B cell (primary cell): ENCODE data around the gene C2orf74. TPM values are rescaled to one million over a fixed set of nuclear protein-coding genes. Genes with fewer than 3 reads are reported as not detected.

Source experiments
- ATAC-seq: fragments of 200-7000 bp; cut with Tn5 transposase; one replicate; pipeline ENCODE4 v1.10.0; 2021; ENCODE audit warnings: low read depth, mild to moderate bottlenecking, moderate number of reproducible peaks, moderate library complexity
- CTCF ChIA-PET: fragments of 350-600 bp; sonication (Branson Sonifier 250); formaldehyde crosslinking; loops from one replicate; lab custom pipeline; 2021; ENCODE audit warnings: antibody characterized with exemption, inconsistent platforms; lab: Charles Lee
- POLR2A ChIA-PET: fragments of 350-600 bp; sonication (Branson Sonifier 250); formaldehyde crosslinking; loops from one replicate; lab custom pipeline; 2021; ENCODE audit warnings: antibody characterized with exemption; lab: Charles Lee
- DNase-seq: peaks from one replicate; pipeline ENCODE4 v3.0.0; 2013
- H2AFZ ChIP-seq: 2 replicates; pipeline ENCODE4 v1.6.1; 2012; ENCODE audit warnings: mild to moderate bottlenecking, low read depth, low read length; ENCODE audit not compliant: insufficient read depth, poor library complexity, severe bottlenecking
- H3K27ac ChIP-seq, 2 donors: 1 replicate in 1 of 2; 2 replicates in 1 of 2; pipeline ENCODE4 v1.5.1; 2012 to 2013; ENCODE audit warnings: low read length in 2 of 2, mild to moderate bottlenecking in 2 of 2, moderate library complexity in 1 of 2
- H3K27me3 ChIP-seq, 4 experiments: fragments of 200-600 bp in 1 of 4; sonication (generic) in 1 of 4; replicated peaks in 1 of 4; 1 replicate in 2 of 4; 2 replicates in 2 of 4; pipeline versions ENCODE4 v1.6.1 to v1.7.0; 2013 to 2016; ENCODE audit warnings: low read length in 3 of 4, mild to moderate bottlenecking in 2 of 4, mixed read lengths in 1 of 4, moderate library complexity in 1 of 4; ENCODE audit not compliant: insufficient read depth in 4 of 4, control insufficient read depth in 3 of 4; ENCODE audit errors: control extremely low read depth in 1 of 4
- H3K36me3 ChIP-seq, 2 experiments: replicated peaks in 1 of 2; 1 replicate in 1 of 2; 2 replicates in 1 of 2; pipeline versions ENCODE4 v1.6.1 to v1.7.1; 2013; ENCODE audit warnings: low read length in 1 of 2; ENCODE audit not compliant: insufficient read depth in 2 of 2, control insufficient read depth in 1 of 2; ENCODE audit errors: control extremely low read depth in 1 of 2, extremely low read depth in 1 of 2
- H3K4me1 ChIP-seq, 2 donors: fragments of 200-600 bp in 1 of 2; sonication (generic) in 1 of 2; 1 replicate in 1 of 2; 2 replicates in 1 of 2; pipeline versions ENCODE4 v1.5.1 to v1.6.1; 2013 to 2017; ENCODE audit warnings: low read length in 2 of 2; ENCODE audit not compliant: control insufficient read depth in 2 of 2, insufficient read depth in 2 of 2
- H3K4me2 ChIP-seq: replicated peaks from 2 replicates; pipeline ENCODE3; 2012; ENCODE audit warnings: mild to moderate bottlenecking, low read depth, low read length; ENCODE audit not compliant: poor library complexity, severe bottlenecking
- H3K4me3 ChIP-seq, 5 experiments: fragments of 200-600 bp in 1 of 5; sonication (generic) in 1 of 5; 1 replicate in 3 of 5; 2 replicates in 2 of 5; pipeline versions ENCODE4 v1.5.1 to v1.7.0; 2011 to 2016; ENCODE audit warnings: low read length in 4 of 5, mild to moderate bottlenecking in 4 of 5, low read depth in 2 of 5, control low read depth in 1 of 5, moderate library complexity in 1 of 5; ENCODE audit not compliant: insufficient read depth in 1 of 5; ENCODE audit errors: control extremely low read depth in 1 of 5, extremely low read depth in 1 of 5
- H3K79me2 ChIP-seq: fragments of 200-600 bp; sonication (generic); one replicate; pipeline ENCODE4 v1.6.0; 2016; ENCODE audit warnings: low read length; ENCODE audit not compliant: control insufficient read depth, insufficient read depth
- H3K9ac ChIP-seq: fragments of 200-600 bp; sonication (generic); 2 replicates; pipeline ENCODE4 v1.6.1; 2017; ENCODE audit warnings: mild to moderate bottlenecking, low read length, moderate library complexity
- H3K9me3 ChIP-seq, 3 donors: one replicate each; pipeline versions ENCODE4 v1.6.1 to v1.7.1; 2013; ENCODE audit warnings: low read length in 2 of 3; ENCODE audit not compliant: control insufficient read depth in 2 of 3, insufficient read depth in 1 of 3; ENCODE audit errors: control extremely low read depth in 1 of 3
- H4K20me1 ChIP-seq: 2 replicates; pipeline ENCODE4 v1.6.0; 2012; ENCODE audit warnings: mild to moderate bottlenecking, low read length; ENCODE audit not compliant: insufficient read depth, control insufficient read depth, poor library complexity, severe bottlenecking
- H3K27ac Mint-ChIP-seq: one replicate; pipeline ENCODE4 v1.8.0; 2021; ENCODE audit warnings: mixed read lengths
- H3K27me3 Mint-ChIP-seq: one replicate; pipeline ENCODE4 v1.8.0; 2021; ENCODE audit warnings: mixed read lengths
- H3K4me1 Mint-ChIP-seq: one replicate; pipeline ENCODE4 v1.8.0; 2021; ENCODE audit warnings: mixed read lengths
- H3K4me3 Mint-ChIP-seq: one replicate; pipeline ENCODE4 v1.8.0; 2021; ENCODE audit warnings: mixed read lengths
- H3K9me3 Mint-ChIP-seq: one replicate; pipeline ENCODE4 v1.8.0; 2022; ENCODE audit warnings: mixed read lengths; ENCODE audit not compliant: insufficient read depth
- EZH2 ChIP-seq: IDR thresholded peaks from 2 replicates; pipeline ENCODE4 v1.6.1; 2012; ENCODE audit warnings: borderline replicate concordance, low read depth, mild to moderate bottlenecking, moderate library complexity, low read length; ENCODE audit not compliant: insufficient read depth, poor library complexity, severe bottlenecking
- WGBS: methylation state at CpG from one replicate; pipeline ENCODE4 v1.1.5; 2013; ENCODE audit warnings: missing lambda C conversion rate; ENCODE audit not compliant: insufficient coverage; 5-methylcytosine and 5-hydroxymethylcytosine counted together
- intact Hi-C: fragments of 100-400 bp; cut with micrococcal nuclease; formaldehyde crosslinking; loops from one replicate; pipeline ENCODE4 v1.10.0; 2022
- polyA plus RNA-seq: library from polyadenylated mRNA; depleted of rRNA; stranded (reverse); fragments of >200 nt; gene quantifications from 2 replicates; pipeline ENCODE4 v1.2.3, GENCODE V29; 2012
- total RNA-seq, 2 donors: library from RNA; stranded (reverse); fragments of 120-200 nt in 1 of 2; gene quantifications; 1 replicate in 1 of 2; 2 replicates in 1 of 2; pipeline versions ENCODE4 v1.2.3 to v1.2.4, GENCODE V29; 2013 to 2022
- TF ChIP-seq, protein P1 (sequence below): fragments of 200-600 bp; IDR thresholded peaks from one replicate; pipeline ENCODE4 v1.8.0; 2022; ENCODE audit warnings: antibody characterized with exemption, mild to moderate bottlenecking

C2orf74 gene
- total and polyA plus RNA-seq, 2 donors (not counting 1 experiment from before 2014, with no cell fraction given) = 11.1 to 16.2 TPM

GRCh38 chr2:61196671-61197070 lies 34.7 kb downstream of the C2orf74 start:
- Mint-ChIP-seq H3K27ac (no peak overlapping the region), H3K4me1 (peaks cover 11% of the 10 kb centered on the region), H3K9me3 (no peaks in the 10 kb centered on the region), H3K27me3 (no peaks in the 10 kb centered on the region), H3K4me3 (no peak overlapping the region)
- DNase-seq (no peak), ATAC-seq (no peak)
- H3K4me1 ChIP-seq = peaks cover 5 to 12% of the 10 kb centered on the region in 2 donors
- H3K9me3 ChIP-seq = no peaks in the 10 kb centered on the region
- ChIA-PET POLR2A (no interaction called here), CTCF (no interaction called here)
- TF ChIP-seq EZH2 = no peak
- TF ChIP-seq, protein P1, sequence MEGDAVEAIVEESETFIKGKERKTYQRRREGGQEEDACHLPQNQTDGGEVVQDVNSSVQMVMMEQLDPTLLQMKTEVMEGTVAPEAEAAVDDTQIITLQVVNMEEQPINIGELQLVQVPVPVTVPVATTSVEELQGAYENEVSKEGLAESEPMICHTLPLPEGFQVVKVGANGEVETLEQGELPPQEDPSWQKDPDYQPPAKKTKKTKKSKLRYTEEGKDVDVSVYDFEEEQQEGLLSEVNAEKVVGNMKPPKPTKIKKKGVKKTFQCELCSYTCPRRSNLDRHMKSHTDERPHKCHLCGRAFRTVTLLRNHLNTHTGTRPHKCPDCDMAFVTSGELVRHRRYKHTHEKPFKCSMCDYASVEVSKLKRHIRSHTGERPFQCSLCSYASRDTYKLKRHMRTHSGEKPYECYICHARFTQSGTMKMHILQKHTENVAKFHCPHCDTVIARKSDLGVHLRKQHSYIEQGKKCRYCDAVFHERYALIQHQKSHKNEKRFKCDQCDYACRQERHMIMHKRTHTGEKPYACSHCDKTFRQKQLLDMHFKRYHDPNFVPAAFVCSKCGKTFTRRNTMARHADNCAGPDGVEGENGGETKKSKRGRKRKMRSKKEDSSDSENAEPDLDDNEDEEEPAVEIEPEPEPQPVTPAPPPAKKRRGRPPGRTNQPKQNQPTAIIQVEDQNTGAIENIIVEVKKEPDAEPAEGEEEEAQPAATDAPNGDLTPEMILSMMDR = no peak
- no peaks in the 10 kb centered on the region for H4K20me1 ChIP-seq
- H2AFZ ChIP-seq = no peak overlapping the region
- no peaks in the 10 kb centered on the region for H3K27me3 ChIP-seq
- H3K4me2 ChIP-seq = no peak overlapping the region
- peaks cover 7 to 19% of the 10 kb centered on the region in 2 experiments for H3K36me3 ChIP-seq
- no peak overlapping the region for H3K27ac ChIP-seq
- intact Hi-C loops = no loop called here
- H3K9ac ChIP-seq = no peak overlapping the region
- no peak overlapping the region for H3K4me3 ChIP-seq
- 100% methylated on average over 3 of the region's 7 CpGs for WGBS
- no peaks in the 10 kb centered on the region for H3K79me2 ChIP-seq

DNA sequence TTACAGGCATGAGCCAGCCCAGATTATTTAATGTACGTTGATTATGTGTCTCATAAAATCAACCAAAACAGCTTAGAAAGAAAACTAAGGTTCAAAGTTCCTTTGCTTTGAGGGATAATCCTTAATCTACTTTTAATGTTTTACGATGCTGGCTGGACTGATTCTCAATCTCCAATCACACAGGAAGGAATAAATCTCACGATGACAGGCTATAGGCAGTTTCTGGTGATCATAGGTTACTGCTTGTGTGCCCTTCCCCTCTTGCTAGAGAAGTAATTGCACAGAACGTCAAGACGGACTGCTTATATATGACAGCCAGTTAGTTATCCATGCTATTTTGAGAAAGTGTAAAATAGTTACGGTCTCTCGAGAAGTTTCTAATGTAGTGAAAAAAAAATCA lies 43.1 kb downstream of the C2orf74 start:
- POLR2A ChIA-PET = interaction anchor here (0.6 kb wide), 1 partner anchor 9 kb away, joined by 11 read pairs; no protein-coding TSS in a partner anchor
- no CpG with 5 or more reads among the region's 7 CpGs for WGBS

More for the DNA sequence above, 43.1 kb downstream of the C2orf74 start:
- H3K9me3 ChIP-seq = no peaks in the 10 kb centered on the region
- no peaks in the 10 kb centered on the region for H3K4me1 ChIP-seq
- peaks cover 20 to 69% of the 10 kb centered on the region in 2 experiments for H3K36me3 ChIP-seq
- H3K27me3 ChIP-seq = no peaks in the 10 kb centered on the region
- no peak overlapping the region for H3K27ac ChIP-seq
- Mint-ChIP-seq H3K9me3 (no peaks in the 10 kb centered on the region), H3K27me3 (no peaks in the 10 kb centered on the region), H3K27ac (no peak overlapping the region), H3K4me1 (no peaks in the 10 kb centered on the region), H3K4me3 (no peak overlapping the region)
- H2AFZ ChIP-seq = no peak overlapping the region
- CTCF ChIA-PET = no interaction called here
- no peak overlapping the region for H3K4me3 ChIP-seq
- no peak overlapping the region for H3K9ac ChIP-seq
- TF ChIP-seq, protein P1 = no peak
- no peak for TF ChIP-seq EZH2
- DNase-seq = no peak
- no peak overlapping the region for H3K4me2 ChIP-seq
- H4K20me1 ChIP-seq = no peaks in the 10 kb centered on the region
- no peaks in the 10 kb centered on the region for H3K79me2 ChIP-seq
- ATAC-seq = no peak
- intact Hi-C loops = no loop called here
